IMR-90 (cell line): ENCODE measurements around the gene ATP10D. TPM values are rescaled to one million over a fixed set of nuclear protein-coding genes. Genes with fewer than 3 reads are reported as not detected.

ENCODE experiments used
- ATAC-seq: fragments of 200-7000 bp; cut with Tn5 transposase; 2 replicates; pipeline ENCODE4 v1.9.1; 2020; ENCODE audit warnings: low read depth, mild to moderate bottlenecking, moderate library complexity
- BruUV-seq: library from RNA; stranded (reverse); fragments of 400-500 nt; replicated peaks from 2 replicates; lab custom pipeline; 2021; lab: Mats Ljungman, UMichigan
- CTCF ChIA-PET: fragments of 300-600 bp; formaldehyde crosslinking; extraction: SDS; loops from one replicate; lab custom pipeline; 2021; ENCODE audit warnings: antibody characterized with exemption; lab: Yijun Ruan, JAX
- POLR2A ChIA-PET: fragments of 300-600 bp; sonication (Branson Sonifier 250); formaldehyde crosslinking; loops from one replicate; lab custom pipeline; 2022; ENCODE audit warnings: antibody characterized with exemption; ENCODE audit not compliant: unreplicated experiment; lab: Charles Lee
- DNase-seq: peaks from one replicate; pipeline ENCODE4 v3.0.0; 2013
- H2AFZ ChIP-seq: replicated peaks from 2 replicates; pipeline ENCODE3; 2013; ENCODE audit warnings: low read length, mild to moderate bottlenecking; ENCODE audit not compliant: poor library complexity
- H2AK5ac ChIP-seq: 2 replicates; pipeline ENCODE4 v1.6.1; 2013; ENCODE audit warnings: low read depth, low read length, inconsistent platforms
- H2AK9ac ChIP-seq: replicated peaks from 2 replicates; pipeline ENCODE3; 2013; ENCODE audit warnings: mild to moderate bottlenecking, low read depth, low read length, moderate library complexity; ENCODE audit not compliant: poor library complexity
- H2BK120ac ChIP-seq: 2 replicates; pipeline ENCODE4 v1.6.1; 2013; ENCODE audit warnings: low read depth, low read length, inconsistent platforms
- H2BK15ac ChIP-seq: 3 replicates; pipeline ENCODE4 v1.6.1; 2013; ENCODE audit warnings: low read depth, low read length, inconsistent platforms
- H2BK20ac ChIP-seq: 2 replicates; pipeline ENCODE4 v1.6.1; 2013; ENCODE audit warnings: low read depth, mild to moderate bottlenecking, inconsistent platforms, low read length, moderate library complexity
- H2BK5ac ChIP-seq: 2 replicates; pipeline ENCODE4 v1.6.1; 2013; ENCODE audit warnings: mild to moderate bottlenecking, low read depth, low read length, inconsistent platforms; ENCODE audit not compliant: poor library complexity, severe bottlenecking
- H3K14ac ChIP-seq: replicated peaks from 2 replicates; pipeline ENCODE4 v1.6.1; 2013; ENCODE audit warnings: low read depth, low read length, inconsistent platforms
- H3K18ac ChIP-seq: 2 replicates; pipeline ENCODE4 v1.6.1; 2013; ENCODE audit warnings: low read depth, low read length, control low read depth
- H3K23ac ChIP-seq: 2 replicates; pipeline ENCODE4 v1.6.1; 2013; ENCODE audit warnings: low read depth, low read length, inconsistent platforms
- H3K27ac ChIP-seq: 2 replicates; pipeline ENCODE4 v1.5.1; 2013; ENCODE audit warnings: mild to moderate bottlenecking, control low read depth, low read length; ENCODE audit not compliant: insufficient read depth
- H3K27me3 ChIP-seq: 2 replicates; pipeline ENCODE4 v1.6.1; 2013; ENCODE audit warnings: low read length; ENCODE audit not compliant: control insufficient read depth, insufficient read depth
- H3K36me3 ChIP-seq: 2 replicates; pipeline ENCODE4 v1.6.1; 2013; ENCODE audit warnings: low read length, mixed read lengths; ENCODE audit not compliant: control insufficient read depth, insufficient read depth
- H3K4ac ChIP-seq: 2 replicates; pipeline ENCODE4 v1.6.1; 2013; ENCODE audit warnings: low read depth, low read length, inconsistent platforms
- H3K4me1 ChIP-seq: 2 replicates; pipeline ENCODE4 v1.6.1; 2013; ENCODE audit warnings: low read length, mixed read lengths; ENCODE audit not compliant: control insufficient read depth, insufficient read depth
- H3K4me2 ChIP-seq: 2 replicates; pipeline ENCODE4 v1.6.1; 2013; ENCODE audit warnings: low read depth, mild to moderate bottlenecking, control low read depth, low read length, moderate library complexity
- H3K4me3 ChIP-seq: 2 replicates; pipeline ENCODE4 v1.5.1; 2013; ENCODE audit warnings: low read depth, mild to moderate bottlenecking, control low read depth, low read length, moderate library complexity; ENCODE audit not compliant: insufficient read depth
- H3K56ac ChIP-seq: 2 replicates; pipeline ENCODE4 v1.6.1; 2013; ENCODE audit warnings: low read length, inconsistent platforms; ENCODE audit not compliant: insufficient read depth; ENCODE audit errors: extremely low read depth
- H3K79me1 ChIP-seq, 2 experiments: 2 replicates each; pipeline ENCODE4 v1.6.1; 2013; ENCODE audit warnings: low read length in 2 of 2, inconsistent platforms in 1 of 2, low read depth in 1 of 2
- H3K9ac ChIP-seq: 2 replicates; pipeline ENCODE4 v1.6.1; 2013; ENCODE audit warnings: low read depth, low read length, control low read depth
- H3K9me1 ChIP-seq: 2 replicates; pipeline ENCODE4 v1.6.1; 2013; ENCODE audit warnings: low read length, inconsistent platforms; ENCODE audit not compliant: insufficient read depth
- H3K9me3 ChIP-seq: 2 replicates; pipeline ENCODE4 v1.6.1; 2013; ENCODE audit warnings: low read length; ENCODE audit not compliant: control insufficient read depth, insufficient read depth
- H4K20me1 ChIP-seq: 2 replicates; pipeline ENCODE4 v1.6.1; 2013; ENCODE audit warnings: low read length, inconsistent platforms; ENCODE audit not compliant: insufficient read depth
- H4K5ac ChIP-seq: 2 replicates; pipeline ENCODE4 v1.6.1; 2013; ENCODE audit warnings: mild to moderate bottlenecking, low read depth, low read length, control low read depth
- H4K8ac ChIP-seq, 2 experiments: 2 replicates each; pipeline ENCODE4 v1.6.1; 2013; ENCODE audit warnings: low read depth in 2 of 2, low read length in 2 of 2, control low read depth in 1 of 2, inconsistent platforms in 1 of 2
- H4K91ac ChIP-seq: 2 replicates; pipeline ENCODE4 v1.6.1; 2013; ENCODE audit warnings: low read depth, low read length, inconsistent platforms; ENCODE audit not compliant: insufficient read depth
- CTCF ChIP-seq: conservative IDR thresholded peaks from 2 replicates; pipeline ENCODE4 v1.5.1; 2012; ENCODE audit warnings: mild to moderate bottlenecking, low read depth, low read length, improper control_type of control experiment
- MAFK ChIP-seq: IDR thresholded peaks from 2 replicates; pipeline ENCODE4 v1.6.1; 2012; ENCODE audit warnings: low read depth, low read length, improper control_type of control experiment
- MAZ ChIP-seq: IDR thresholded peaks from 2 replicates; pipeline ENCODE4 v1.6.1; 2012; ENCODE audit warnings: low read depth, mild to moderate bottlenecking, low read length, improper control_type of control experiment, moderate library complexity, borderline replicate concordance
- MXI1 ChIP-seq: IDR thresholded peaks from 2 replicates; pipeline ENCODE4 v1.6.1; 2012; ENCODE audit warnings: low read depth, mild to moderate bottlenecking, low read length, moderate library complexity, borderline replicate concordance
- NFE2L2 ChIP-seq: fragments of 150-350 bp; IDR thresholded peaks from 2 replicates; pipeline ENCODE4 v1.6.1; 2016; ENCODE audit warnings: low read depth, mild to moderate bottlenecking, low read length
- SMC3 ChIP-seq: fragments of 150-350 bp; IDR thresholded peaks from 2 replicates; pipeline ENCODE4 v1.6.1; 2016; ENCODE audit warnings: low read depth, mild to moderate bottlenecking, antibody characterized with exemption, low read length, moderate library complexity
- WGBS, 2 experiments: methylation state at CpG; one replicate each; pipeline versions ENCODE4 v1.1.5 to v1.1.7; 2013; ENCODE audit warnings: missing lambda C conversion rate in 2 of 2; ENCODE audit not compliant: insufficient read length in 1 of 2; ENCODE audit errors: extremely low coverage in 2 of 2; 5-methylcytosine and 5-hydroxymethylcytosine counted together
- dilution Hi-C: fragments of 300-500 bp; cut with HindIII; formaldehyde crosslinking; loops from one replicate; pipeline ENCODE4 v1.14.3; 2018; ENCODE audit warnings: low sequenced_read_pairs; ENCODE audit not compliant: unreplicated experiment
- in situ Hi-C: fragments of 300-500 bp; cut with MboI; formaldehyde crosslinking; loops from 3 replicates; pipeline ENCODE4 v1.14.3; 2019; ENCODE audit warnings: low sequenced_read_pairs, inconsistent platforms, mixed read lengths
- intact Hi-C: fragments of 100-400 bp; cut with micrococcal nuclease; formaldehyde crosslinking; loops from 2 replicates; pipeline ENCODE4 v1.10.0; 2022
- polyA plus RNA-seq, 3 experiments: library from polyadenylated mRNA; depleted of rRNA; stranded (reverse); fragments of >200 nt; gene quantifications; 2 replicates each; pipeline ENCODE4 v1.2.3, GENCODE V29; 2012; ENCODE audit warnings: low replicate concordance in 1 of 3
- total RNA-seq: library from RNA; depleted of rRNA; stranded (reverse); fragments of >200 nt; gene quantifications from 2 replicates; pipeline ENCODE4 v1.2.3, GENCODE V29; 2012

The ATP10D gene
- total and polyA plus RNA-seq, 2 of the 4 experiments (the other 2 are of a cell fraction) = 28.9 to 135 TPM

- H3K4me1 ChIP-seq = peaks cover 3% of the 10 kb centered on the region; the same call in 1 of the 2 replicates
- no peak overlapping the region for H4K8ac ChIP-seq
- dilution Hi-C loops = no loop called here
- H3K9me1 ChIP-seq = no peaks in the 10 kb centered on the region
- no peak overlapping the region for H4K91ac ChIP-seq
- H3K14ac ChIP-seq = no peak overlapping the region
- H3K9ac ChIP-seq = no peak overlapping the region
- no peak overlapping the region for H2BK20ac ChIP-seq
- TF ChIP-seq CTCF = no peak
- no peak for TF ChIP-seq NFE2L2
- TF ChIP-seq SMC3 = no peak
- no peak for TF ChIP-seq MXI1
- no peak for TF ChIP-seq MAZ
- no peak for TF ChIP-seq MAFK
- H4K5ac ChIP-seq = no peak overlapping the region
- no peak overlapping the region for H3K18ac ChIP-seq
- H3K4me2 ChIP-seq = no peak overlapping the region
- no peak overlapping the region for H3K4ac ChIP-seq
- no peak overlapping the region for H2BK120ac ChIP-seq
- intact Hi-C loops = no loop called here
- WGBS, 2 experiments = no CpG with 5 or more reads among the region's 4 CpGs
- H3K56ac ChIP-seq = no peak overlapping the region
- in situ Hi-C loops = no loop called here
- no peak overlapping the region for H2BK15ac ChIP-seq
- no peaks in the 10 kb centered on the region for H3K36me3 ChIP-seq
- no peak overlapping the region for H2BK5ac ChIP-seq
- H2AK9ac ChIP-seq = no peak overlapping the region
- CTCF ChIA-PET = no interaction called here
- no peak overlapping the region for H3K23ac ChIP-seq
- H2AFZ ChIP-seq = no peak overlapping the region
- H3K79me1 ChIP-seq = no peaks in the 10 kb centered on the region
- H3K27ac ChIP-seq = no peak overlapping the region
- H2AK5ac ChIP-seq = no peak overlapping the region
- H3K9me3 ChIP-seq = no peaks in the 10 kb centered on the region
- no TSS peak for BruUV-seq
- no peaks in the 10 kb centered on the region for H4K20me1 ChIP-seq
- ATAC-seq (no peak), DNase-seq (no peak)
- H3K27me3 ChIP-seq = no peaks in the 10 kb centered on the region
- no peak overlapping the region for H3K4me3 ChIP-seq
- POLR2A ChIA-PET = no interaction called here
Observed at GRCh38 chr4:47474799-47475198, 10.3 kb upstream of the ATP10D start.
